ENCODE data around the gene MRPL58.
"Not testable (repeated sequence)": the region's sequence is repeated elsewhere in the genome, so short reads cannot be mapped to it uniquely, and the experiment has no call there.

The MRPL58 gene

GRCh38 chr17:74987909-74988711 lies 24.4 kb upstream of the MRPL58 start:
- peak; percentile 9 for DNase-seq

DNA sequence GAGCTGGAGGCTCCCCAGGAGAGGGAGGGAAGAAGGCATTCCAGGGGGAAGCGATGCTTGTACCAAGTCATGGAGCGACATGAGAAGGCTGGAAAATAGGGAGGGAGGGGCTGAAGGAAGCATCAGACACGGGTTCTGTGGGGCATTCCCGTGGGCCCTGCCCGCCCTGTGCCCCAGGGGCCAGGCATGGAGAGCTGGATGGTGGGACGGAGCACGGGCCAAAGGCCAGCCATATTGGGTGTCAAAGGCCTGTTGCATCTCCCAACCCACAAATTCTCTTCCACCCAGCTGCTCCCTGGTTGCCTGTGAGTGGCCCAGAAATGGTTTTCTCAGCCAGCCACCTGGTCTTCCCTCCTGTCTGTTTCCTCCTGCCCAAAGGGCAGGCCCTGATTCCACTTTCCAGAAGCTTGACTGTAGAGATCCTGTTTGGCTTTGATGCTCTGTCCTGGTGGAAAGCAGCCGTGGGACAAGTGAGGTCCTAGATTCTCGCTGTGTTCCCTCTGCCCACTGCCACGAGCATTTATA lies 21.8 kb upstream of the MRPL58 start:
- no peak for DNase-seq

GRCh38 chr17:74992223-74992622 lies 20.2 kb upstream of the MRPL58 start:
- no peak for DNase-seq

DNA sequence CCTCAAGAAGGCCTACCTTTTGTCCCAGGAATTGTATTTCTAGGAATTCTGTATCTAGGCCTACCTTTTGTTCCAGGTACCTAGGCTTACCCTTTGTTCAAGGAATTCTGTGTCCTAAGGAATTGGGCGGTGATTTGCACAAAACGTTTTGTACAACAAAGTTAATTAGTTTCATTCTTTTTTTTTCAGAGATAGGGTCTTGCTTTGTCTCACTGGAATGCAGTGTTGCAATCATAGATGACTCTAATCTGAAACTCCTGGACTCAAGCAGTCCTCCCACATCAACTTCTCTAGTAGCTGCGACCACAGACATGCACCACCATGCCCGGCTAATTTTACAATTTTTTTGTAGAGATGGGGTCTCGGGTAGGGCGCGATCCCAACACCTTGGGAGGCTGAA lies 18.0 kb upstream of the MRPL58 start:
- DNase-seq, result no peak

DNA sequence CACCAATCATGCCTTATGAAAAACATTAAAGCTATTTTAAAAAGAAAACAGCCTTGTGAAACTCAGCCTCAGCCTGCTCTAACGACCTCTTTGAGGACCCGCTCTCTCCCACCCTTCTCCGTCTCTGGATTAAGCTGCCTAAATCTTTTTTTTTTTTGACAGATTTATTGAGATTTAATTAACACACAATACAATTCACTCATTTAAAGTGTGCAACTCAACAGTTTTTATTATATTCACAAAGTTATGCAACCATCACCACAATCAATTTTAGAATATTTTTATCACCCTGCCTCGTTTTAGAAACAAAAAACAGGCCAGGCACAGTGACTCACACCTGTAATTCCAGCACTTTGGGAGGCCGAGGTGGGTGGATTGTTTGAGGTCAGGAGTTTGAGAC lies 16.6 kb upstream of the MRPL58 start:
- DNase-seq, result no peak

DNA sequence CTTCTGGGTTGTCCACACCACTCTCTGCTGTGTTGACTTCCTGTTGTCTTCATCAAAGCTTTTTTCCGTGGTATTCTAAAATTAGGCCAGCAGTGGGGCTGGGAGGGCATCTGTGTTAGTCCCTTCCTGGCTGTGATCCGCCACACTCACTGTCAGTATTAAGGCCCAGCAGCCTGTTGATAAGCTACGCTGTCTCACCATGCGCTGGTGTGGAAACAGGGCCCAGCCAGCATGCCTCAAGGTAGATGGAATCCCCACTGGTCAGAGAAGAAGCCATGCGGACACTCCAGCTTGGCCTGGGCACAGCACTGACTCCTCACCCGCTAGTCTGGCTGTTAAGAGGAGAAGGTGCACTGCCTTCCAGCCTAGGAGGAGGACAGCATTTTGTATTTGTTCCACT lies 13.7 kb upstream of the MRPL58 start:
- DNase-seq, result no peak

- no peak for DNase-seq
Observed at GRCh38 chr17:74999523-74999922, 12.9 kb upstream of the MRPL58 start.

DNA sequence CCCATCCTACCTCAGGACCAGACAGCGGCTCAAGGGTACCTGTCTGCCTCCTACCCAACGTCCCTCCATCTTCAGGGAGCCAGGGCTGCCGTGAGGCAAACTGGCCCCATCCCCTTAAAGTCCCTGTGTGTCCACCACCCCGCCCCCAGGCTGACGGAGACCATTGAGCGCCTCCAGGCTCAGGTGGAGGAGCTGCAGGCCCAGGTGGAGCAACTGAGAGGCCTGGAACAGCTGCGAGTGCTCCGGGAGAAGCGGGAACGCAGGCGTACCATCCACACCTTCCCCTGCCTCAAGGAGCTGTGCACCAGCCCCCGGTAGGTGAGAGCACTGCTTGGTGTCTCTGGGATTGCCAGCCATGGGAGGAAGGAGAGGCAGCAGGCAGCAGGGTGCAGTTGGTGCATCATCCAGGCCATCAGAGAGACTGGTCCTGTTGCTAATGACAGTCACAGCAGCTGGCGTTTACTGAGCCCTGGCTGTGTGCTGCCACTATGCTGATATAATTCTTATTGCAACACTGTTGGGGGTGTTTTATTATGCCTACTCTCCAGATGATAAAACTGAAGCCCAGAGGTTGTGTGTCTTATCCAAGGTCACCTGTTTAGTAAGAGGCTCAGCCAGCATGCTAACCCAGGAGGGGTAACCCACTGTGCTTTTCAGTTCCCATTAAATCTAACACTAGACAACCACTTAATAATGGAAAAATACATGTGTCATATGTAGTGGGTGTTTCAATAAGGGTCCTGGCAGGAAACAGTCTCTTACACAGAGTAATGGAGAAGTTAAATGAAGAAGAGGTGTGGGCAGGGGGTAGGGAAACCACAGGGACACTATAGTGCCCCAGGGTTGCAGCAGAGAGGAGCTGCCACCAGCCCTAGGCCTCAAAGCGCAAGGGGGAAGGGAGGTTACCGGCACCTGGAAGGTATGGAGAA lies 10.3 kb upstream of the MRPL58 start:
- no peak for DNase-seq

- DNase-seq, result no peak
Observed at GRCh38 chr17:75003070-75003956, 9.2 kb upstream of the MRPL58 start.

DNA sequence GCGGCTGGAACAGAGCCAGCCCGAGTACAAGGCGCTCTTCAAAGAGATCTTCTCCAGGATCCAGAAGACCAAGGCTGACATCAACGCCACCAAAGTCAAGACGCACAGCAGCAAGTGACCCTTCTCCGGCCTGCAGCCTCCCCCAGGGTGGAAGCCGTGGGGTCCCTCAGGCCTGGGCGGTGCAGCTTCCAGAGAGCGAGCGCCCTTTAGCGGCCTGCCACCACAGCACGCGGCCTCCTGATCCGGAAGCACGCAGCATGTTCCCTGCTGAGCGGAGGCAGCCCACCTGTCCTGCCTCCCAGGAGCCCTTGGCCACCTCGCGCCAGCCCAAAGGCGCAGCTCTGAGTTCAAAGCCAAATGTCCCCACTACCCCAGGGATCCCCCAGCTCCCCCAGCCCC lies 8.5 kb upstream of the MRPL58 start:
- DNase-seq, result no peak

DNA sequence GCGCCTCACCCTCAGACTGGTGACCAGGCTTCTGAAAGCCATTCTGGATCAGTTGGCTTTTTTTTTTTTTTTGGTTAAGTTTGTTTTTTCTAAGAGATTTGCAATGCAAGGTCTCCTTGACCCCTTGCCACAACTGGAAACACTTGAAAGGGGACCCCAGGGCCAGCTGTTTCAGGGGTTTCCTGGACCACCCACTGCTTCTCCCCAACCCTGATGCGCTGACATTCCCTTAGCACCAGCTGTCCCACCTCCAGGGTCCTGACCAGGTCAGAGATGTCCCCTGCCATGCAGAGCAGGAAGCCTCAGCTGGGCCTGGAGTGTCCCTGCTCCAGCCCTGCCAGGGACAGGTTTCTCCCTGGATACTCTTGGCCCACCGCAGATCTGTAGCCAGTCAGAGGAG lies 8.1 kb upstream of the MRPL58 start:
- no peak for DNase-seq

DNA sequence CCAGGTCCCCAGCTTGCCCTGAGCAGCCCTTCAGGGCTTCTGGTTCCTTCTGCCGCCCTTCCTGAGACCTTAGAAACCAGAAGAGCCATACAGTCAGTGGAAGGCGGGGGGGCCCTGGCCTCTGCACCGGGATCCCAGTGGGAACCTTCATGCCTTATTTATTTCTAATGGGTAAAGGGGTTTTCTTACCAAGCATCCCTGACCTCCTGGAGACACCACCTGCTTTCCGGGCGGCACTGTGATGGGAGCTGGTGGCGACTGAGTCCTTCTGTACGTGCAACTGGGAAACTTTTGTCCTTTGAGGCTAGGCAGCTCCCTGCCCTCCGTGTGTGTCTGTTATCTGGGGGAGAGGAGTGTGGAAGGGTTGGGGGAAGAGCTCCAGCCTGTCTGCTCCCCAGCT lies 7.2 kb upstream of the MRPL58 start:
- DNase-seq, result no peak

DNA sequence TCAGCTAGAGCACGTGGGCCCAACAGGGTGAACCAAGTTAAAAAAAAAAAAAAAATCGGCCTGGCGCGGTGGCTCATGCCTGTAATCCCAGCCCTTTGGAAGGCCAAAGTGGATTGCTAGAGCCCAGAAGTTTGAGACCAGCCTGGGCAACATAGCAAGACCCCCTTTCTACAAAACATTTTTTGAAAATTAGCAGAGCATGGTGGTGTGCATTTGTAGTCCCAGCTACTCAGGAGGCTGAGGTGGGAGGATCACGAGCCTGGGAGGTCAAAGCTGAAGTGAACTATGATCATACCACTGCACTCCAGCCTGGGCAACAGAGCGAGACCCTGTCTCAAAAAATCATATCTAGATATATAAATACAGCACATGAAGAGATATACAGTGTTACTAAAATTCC lies 6.4 kb upstream of the MRPL58 start:
- DNase-seq, result not testable (repeated sequence)

DNA sequence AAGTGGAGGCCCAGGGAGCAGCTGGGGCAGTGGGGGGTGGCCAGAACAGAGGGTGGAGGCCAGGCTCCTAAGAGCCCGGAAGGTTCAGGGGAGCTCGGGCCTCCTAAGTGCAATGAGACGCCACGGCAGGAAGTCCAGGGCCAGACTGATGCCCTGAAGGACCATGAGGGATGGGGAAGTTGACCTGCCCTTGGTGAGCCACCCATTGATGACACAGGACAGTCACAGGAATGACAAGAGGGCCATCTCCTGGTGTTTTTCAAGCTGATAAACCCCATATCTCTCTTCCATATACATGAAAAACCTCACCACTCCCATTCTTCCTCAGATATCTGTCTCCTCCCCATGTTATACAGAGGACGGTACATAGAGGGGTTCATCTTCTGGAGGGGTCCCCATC lies 5.8 kb upstream of the MRPL58 start:
- DNase-seq, result no peak

GRCh38 chr17:75008373-75008772 lies 4.1 kb upstream of the MRPL58 start:
- no peak for DNase-seq

DNA sequence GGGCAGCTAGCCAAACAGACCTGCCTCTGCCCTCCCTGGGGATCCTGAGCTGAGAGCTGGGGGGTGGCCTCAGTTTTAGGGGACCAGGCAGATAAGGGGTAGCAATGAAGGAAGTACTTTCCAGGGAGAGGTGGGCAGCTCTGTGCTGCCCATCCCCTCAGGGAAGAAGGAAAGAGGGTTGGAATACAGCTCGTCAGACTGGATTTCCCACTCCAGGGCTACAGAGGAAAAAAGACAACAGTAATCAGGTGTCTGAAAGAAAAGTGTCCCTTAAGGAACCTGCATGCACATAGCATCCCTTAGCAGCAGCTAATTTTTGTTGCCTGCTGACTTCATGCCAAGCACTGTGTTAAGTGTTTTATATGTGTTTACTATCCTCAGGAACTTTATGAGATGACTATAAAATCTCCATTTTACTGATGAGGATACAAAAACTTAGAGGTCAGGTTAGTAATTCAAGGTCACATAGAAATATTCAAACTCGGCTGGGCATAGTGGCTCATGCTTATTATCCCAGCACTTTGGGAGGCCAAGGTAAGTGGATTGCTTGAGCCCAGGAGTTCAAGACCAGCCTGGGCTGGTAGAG lies 3.2 kb upstream of the MRPL58 start:
- no peak for DNase-seq

GRCh38 chr17:75010683-75011400 lies 1.6 kb upstream of the MRPL58 start:
- DNase-seq, result no peak

DNA sequence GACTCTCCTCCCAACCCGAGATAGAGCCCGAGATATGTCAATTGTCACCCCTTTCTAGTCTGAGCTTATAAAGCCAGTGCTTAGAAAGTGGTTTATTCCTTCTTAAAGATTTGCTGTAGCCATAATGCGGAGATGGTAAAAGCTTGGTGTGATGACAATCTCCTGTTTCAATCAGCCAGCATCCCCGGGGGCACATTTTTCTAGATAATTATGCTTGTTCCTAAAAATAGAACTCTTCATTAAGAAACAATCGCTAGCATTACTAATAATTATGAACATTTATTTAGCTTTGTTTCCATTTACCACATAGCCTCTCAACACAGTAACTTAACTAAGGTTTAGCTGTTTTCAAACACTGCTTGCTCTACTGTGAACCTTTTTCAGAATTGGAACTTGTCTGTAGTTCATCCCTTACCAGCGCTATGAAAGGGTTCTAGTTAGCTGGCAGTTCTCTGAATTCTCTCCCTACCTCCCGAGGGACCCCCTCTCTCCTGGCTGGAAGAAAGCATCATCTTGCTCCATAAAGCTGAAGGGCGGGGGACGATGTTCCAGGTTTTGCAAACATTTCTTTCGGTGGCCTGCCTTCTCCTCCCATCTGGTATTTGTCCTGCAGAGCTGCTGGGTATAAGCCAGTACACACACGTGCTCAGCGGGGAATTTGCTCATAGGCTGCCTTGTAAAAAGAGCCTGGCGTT lies 922 bp upstream of the MRPL58 start:
- no peak for DNase-seq

DNA sequence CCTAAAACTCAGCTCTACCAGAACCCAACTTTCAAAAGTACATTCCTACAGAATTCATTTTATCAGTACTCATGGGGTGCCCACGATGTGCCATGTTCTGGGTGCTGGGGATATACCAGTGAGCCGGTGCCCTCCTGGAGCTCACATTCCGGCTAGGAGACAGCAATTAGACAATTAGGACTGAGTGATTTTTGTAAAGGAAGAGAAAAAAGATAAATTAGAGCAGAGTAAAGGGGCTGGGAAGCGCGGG lies 449 bp upstream of the MRPL58 start:
- no peak for DNase-seq

GRCh38 chr17:75013092-75013559 lies 656 bp downstream of the MRPL58 start:
- DNase-seq, result no peak

GRCh38 chr17:75019146-75019545 lies 6.7 kb downstream of the MRPL58 start:
- DNase-seq, result no peak
